CD14-positive monocyte (primary cell): Measurements from ENCODE around the gene ZNF546. TPM values are rescaled to one million over a fixed set of nuclear protein-coding genes. Genes with fewer than 3 reads are reported as not detected.

Experiments
- DNase-seq, 3 donors: peaks; one replicate each; pipeline ENCODE4 v3.0.0-alpha.2; 2011 to 2022
- H2AFZ ChIP-seq: 2 replicates; pipeline ENCODE4 v1.6.0; 2012; ENCODE audit warnings: mild to moderate bottlenecking, low read depth, low read length, inconsistent platforms; ENCODE audit not compliant: insufficient read depth, poor library complexity, severe bottlenecking
- H3K27ac ChIP-seq, 2 donors: 1 replicate in 1 of 2; 2 replicates in 1 of 2; pipeline ENCODE4 v1.5.1; 2012 to 2013; ENCODE audit warnings: low read length in 2 of 2, control low read depth in 1 of 2, inconsistent platforms in 1 of 2, low read depth in 1 of 2, mild to moderate bottlenecking in 1 of 2
- H3K27me3 ChIP-seq, 2 donors: one replicate each; pipeline versions ENCODE4 v1.6.0 to v1.6.1; 2011 to 2013; ENCODE audit warnings: low read length in 2 of 2; ENCODE audit not compliant: control insufficient read depth in 2 of 2, insufficient read depth in 2 of 2
- H3K36me3 ChIP-seq, 2 donors: replicated peaks in 1 of 2; 1 replicate in 1 of 2; 2 replicates in 1 of 2; pipeline versions ENCODE4 v1.5.1 to v1.6.1; 2012 to 2013; ENCODE audit warnings: low read length in 2 of 2, control low read depth in 1 of 2, inconsistent platforms in 1 of 2, mild to moderate bottlenecking in 1 of 2; ENCODE audit not compliant: insufficient read depth in 2 of 2, control insufficient read depth in 1 of 2
- H3K4me1 ChIP-seq, 2 donors: 1 replicate in 1 of 2; 2 replicates in 1 of 2; pipeline versions ENCODE4 v1.5.1 to v1.6.1; 2012 to 2013; ENCODE audit warnings: low read length in 2 of 2, control low read depth in 1 of 2, inconsistent platforms in 1 of 2, mild to moderate bottlenecking in 1 of 2, moderate library complexity in 1 of 2; ENCODE audit not compliant: insufficient read depth in 2 of 2, control insufficient read depth in 1 of 2
- H3K4me2 ChIP-seq: replicated peaks from 2 replicates; pipeline ENCODE3; 2012; ENCODE audit warnings: low read length, moderate library complexity, mild to moderate bottlenecking; ENCODE audit not compliant: poor library complexity, severe bottlenecking; ENCODE audit errors: extremely low read depth
- H3K4me3 ChIP-seq, 3 experiments: fragments of 200-600 bp in 1 of 3; sonication (generic) in 1 of 3; replicated peaks in 1 of 3; 1 replicate in 2 of 3; 2 replicates in 1 of 3; pipeline ENCODE4 v1.5.1; 2011 to 2013; ENCODE audit warnings: low read length in 3 of 3, mild to moderate bottlenecking in 3 of 3, control low read depth in 2 of 3, low read depth in 2 of 3, inconsistent platforms in 1 of 3, moderate library complexity in 1 of 3
- H3K79me2 ChIP-seq: 2 replicates; pipeline ENCODE4 v1.6.0; 2012; ENCODE audit warnings: mild to moderate bottlenecking, control low read depth, inconsistent platforms, low read length, moderate library complexity; ENCODE audit not compliant: insufficient read depth
- H3K9ac ChIP-seq: 2 replicates; pipeline ENCODE4 v1.6.0; 2017; ENCODE audit warnings: low read length, mild to moderate bottlenecking; ENCODE audit not compliant: insufficient read depth, poor library complexity, severe bottlenecking
- H3K9me3 ChIP-seq, 2 donors: replicated peaks in 1 of 2; 1 replicate in 1 of 2; 2 replicates in 1 of 2; pipeline versions ENCODE4 v1.5.1 to v1.6.1; 2012 to 2013; ENCODE audit warnings: low read length in 2 of 2, control low read depth in 1 of 2; ENCODE audit not compliant: control insufficient read depth in 1 of 2, insufficient read depth in 1 of 2
- H4K20me1 ChIP-seq: 2 replicates; pipeline ENCODE4 v1.6.0; 2012; ENCODE audit warnings: mild to moderate bottlenecking, low read length, control low read depth, moderate library complexity; ENCODE audit not compliant: insufficient read depth
- H3K27ac Mint-ChIP-seq, 7 donors: one replicate each; pipeline ENCODE4 v1.8.0; 2020; ENCODE audit warnings: mild to moderate bottlenecking in 7 of 7, mixed read lengths in 7 of 7, moderate library complexity in 6 of 7, inconsistent platforms in 2 of 7
- H3K27me3 Mint-ChIP-seq, 3 donors: one replicate each; pipeline ENCODE4 v1.8.0; 2021 to 2022; ENCODE audit warnings: low read depth in 3 of 3, mild to moderate bottlenecking in 3 of 3, mixed read lengths in 3 of 3, moderate library complexity in 3 of 3, inconsistent platforms in 1 of 3
- H3K36me3 Mint-ChIP-seq, 2 donors: one replicate each; pipeline ENCODE4 v1.8.0; 2020; ENCODE audit warnings: mixed read lengths in 2 of 2, inconsistent platforms in 1 of 2, mild to moderate bottlenecking in 1 of 2
- H3K4me1 Mint-ChIP-seq: one replicate; pipeline ENCODE4 v1.8.0; 2020; ENCODE audit warnings: mild to moderate bottlenecking, mixed read lengths
- H3K4me3 Mint-ChIP-seq, 2 donors: one replicate each; pipeline ENCODE4 v1.8.0; 2020; ENCODE audit warnings: mild to moderate bottlenecking in 2 of 2, mixed read lengths in 2 of 2, moderate library complexity in 1 of 2
- H3K9me3 Mint-ChIP-seq, 7 donors: one replicate each; pipeline ENCODE4 v1.8.0; 2020 to 2022; ENCODE audit warnings: mixed read lengths in 7 of 7, mild to moderate bottlenecking in 6 of 7, moderate library complexity in 6 of 7, inconsistent platforms in 2 of 7
- WGBS: methylation state at CpG from one replicate; pipeline ENCODE4 v1.1.5; 2013; ENCODE audit warnings: missing lambda C conversion rate; ENCODE audit not compliant: insufficient coverage; 5-methylcytosine and 5-hydroxymethylcytosine counted together
- intact Hi-C, 2 donors: fragments of 100-400 bp; cut with micrococcal nuclease; formaldehyde crosslinking; loops; one replicate each; pipeline versions ENCODE4 v1.15.0 to v1.15.1; 2023
- polyA plus RNA-seq, 3 donors: library from polyadenylated mRNA; depleted of rRNA in 1 of 3; unstranded in 2 of 3; stranded (reverse) in 1 of 3; fragments of 300-500 nt in 2 of 3; fragments of >200 nt in 1 of 3; fragmentation: Illumina TruSeq in 2 of 3; gene quantifications; 1 replicate in 2 of 3; 2 replicates in 1 of 3; pipeline ENCODE4 v1.2.3, GENCODE V29; 2012 to 2021
- TF ChIP-seq, protein P1 (sequence below): fragments of 200-600 bp; IDR thresholded peaks from one replicate; pipeline ENCODE4 v1.8.0; 2022; ENCODE audit warnings: antibody characterized with exemption, mild to moderate bottlenecking

The ZNF546 gene
- polyA plus RNA-seq, 3 donors: 1.3 to 2.3 (median 1.4) TPM

DNA sequence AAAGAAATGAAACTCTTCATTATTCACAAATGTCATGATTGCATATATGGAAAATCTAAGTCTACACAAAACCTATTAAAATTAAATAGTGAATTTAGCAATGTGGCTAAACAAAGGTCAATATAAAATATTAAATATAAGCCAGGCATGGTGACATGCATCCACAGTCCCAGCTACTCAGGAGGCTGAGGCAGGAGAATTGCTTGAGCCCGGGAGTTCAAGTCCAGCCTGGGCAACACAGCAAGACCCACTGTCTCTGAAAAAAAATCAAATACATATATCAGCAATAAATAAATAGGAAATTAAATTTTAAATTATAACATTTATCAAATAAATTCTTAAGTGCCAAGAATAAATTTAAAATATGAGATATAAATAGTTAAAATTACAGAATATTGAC is 14.0 kb upstream of the ZNF546 start:
- Mint-ChIP-seq H3K4me3 (no peak overlapping the region), H3K27ac (no peak overlapping the region), H3K27me3 (peaks cover 0 to 3% (median 3%) of the 10 kb centered on the region in 3 donors), H3K36me3 (peaks cover 49 to 62% of the 10 kb centered on the region in 2 donors), H3K9me3 (peaks cover 30 to 46% (median 41%) of the 10 kb centered on the region in 7 donors), H3K4me1 (peaks cover 4% of the 10 kb centered on the region)
- no peak for DNase-seq
- Histone ChIP-seq H3K79me2 (no peaks in the 10 kb centered on the region), H3K4me3 (no peak overlapping the region), H3K9me3 (peaks cover 14 to 28% of the 10 kb centered on the region in 2 donors), H3K27ac (no peak overlapping the region), H3K27me3 (no peaks in the 10 kb centered on the region), H3K9ac (no peak overlapping the region), H3K4me1 (no peaks in the 10 kb centered on the region), H3K4me2 (no peak overlapping the region), H4K20me1 (no peaks in the 10 kb centered on the region), H3K36me3 (peaks cover 41 to 58% of the 10 kb centered on the region in 2 donors), H2AFZ (no peak overlapping the region)
- WGBS: no CpG with 5 or more reads among the region's 1 CpG
- TF ChIP-seq, protein P1, sequence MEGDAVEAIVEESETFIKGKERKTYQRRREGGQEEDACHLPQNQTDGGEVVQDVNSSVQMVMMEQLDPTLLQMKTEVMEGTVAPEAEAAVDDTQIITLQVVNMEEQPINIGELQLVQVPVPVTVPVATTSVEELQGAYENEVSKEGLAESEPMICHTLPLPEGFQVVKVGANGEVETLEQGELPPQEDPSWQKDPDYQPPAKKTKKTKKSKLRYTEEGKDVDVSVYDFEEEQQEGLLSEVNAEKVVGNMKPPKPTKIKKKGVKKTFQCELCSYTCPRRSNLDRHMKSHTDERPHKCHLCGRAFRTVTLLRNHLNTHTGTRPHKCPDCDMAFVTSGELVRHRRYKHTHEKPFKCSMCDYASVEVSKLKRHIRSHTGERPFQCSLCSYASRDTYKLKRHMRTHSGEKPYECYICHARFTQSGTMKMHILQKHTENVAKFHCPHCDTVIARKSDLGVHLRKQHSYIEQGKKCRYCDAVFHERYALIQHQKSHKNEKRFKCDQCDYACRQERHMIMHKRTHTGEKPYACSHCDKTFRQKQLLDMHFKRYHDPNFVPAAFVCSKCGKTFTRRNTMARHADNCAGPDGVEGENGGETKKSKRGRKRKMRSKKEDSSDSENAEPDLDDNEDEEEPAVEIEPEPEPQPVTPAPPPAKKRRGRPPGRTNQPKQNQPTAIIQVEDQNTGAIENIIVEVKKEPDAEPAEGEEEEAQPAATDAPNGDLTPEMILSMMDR: no peak
- intact Hi-C loops: no loop called here

GRCh38 chr19:39983695-39984300 is 13.1 kb upstream of the ZNF546 start:
- Histone ChIP-seq H3K4me2 (no peak overlapping the region), H3K4me1 (no peaks in the 10 kb centered on the region), H3K9ac (no peak overlapping the region), H2AFZ (no peak overlapping the region), H4K20me1 (no peaks in the 10 kb centered on the region), H3K27me3 (no peaks in the 10 kb centered on the region), H3K79me2 (no peaks in the 10 kb centered on the region), H3K27ac (no peak overlapping the region), H3K4me3 (no peak overlapping the region), H3K9me3 (peaks cover 17 to 28% of the 10 kb centered on the region in 2 donors), H3K36me3 (peaks cover 33 to 49% of the 10 kb centered on the region in 2 donors)
- no peak overlapping the region for H3K27ac Mint-ChIP-seq
- H3K9me3 Mint-ChIP-seq: peaks cover 31 to 50% (median 44%) of the 10 kb centered on the region in 7 donors
- H3K4me3 Mint-ChIP-seq: no peak overlapping the region
- WGBS: no CpG with 5 or more reads among the region's 5 CpGs
- intact Hi-C loops: no loop called here
- TF ChIP-seq, protein P1: no peak
- H3K27me3 Mint-ChIP-seq: peaks cover 0 to 3% (median 3%) of the 10 kb centered on the region in 3 donors
- peaks cover 4% of the 10 kb centered on the region for H3K4me1 Mint-ChIP-seq
- peaks cover 40 to 55% of the 10 kb centered on the region in 2 donors for H3K36me3 Mint-ChIP-seq
- no peak for DNase-seq
